Measurements from ENCODE around the gene UGGT2.
A peak's percentile ranks its signal among the peaks of the same experiment; 100 is the strongest.
"Not testable (repeated sequence)": the region's sequence is repeated elsewhere in the genome, so short reads cannot be mapped to it uniquely, and the experiment has no call there.

UGGT2 gene

GRCh38 chr13:96002322-96003131, 50.7 kb downstream of the UGGT2 start:
- no peak overlapping the region for H3K4me3 Mint-ChIP-seq
- peaks cover 20% of the 10 kb centered on the region for H3K9me3 Mint-ChIP-seq

DNA sequence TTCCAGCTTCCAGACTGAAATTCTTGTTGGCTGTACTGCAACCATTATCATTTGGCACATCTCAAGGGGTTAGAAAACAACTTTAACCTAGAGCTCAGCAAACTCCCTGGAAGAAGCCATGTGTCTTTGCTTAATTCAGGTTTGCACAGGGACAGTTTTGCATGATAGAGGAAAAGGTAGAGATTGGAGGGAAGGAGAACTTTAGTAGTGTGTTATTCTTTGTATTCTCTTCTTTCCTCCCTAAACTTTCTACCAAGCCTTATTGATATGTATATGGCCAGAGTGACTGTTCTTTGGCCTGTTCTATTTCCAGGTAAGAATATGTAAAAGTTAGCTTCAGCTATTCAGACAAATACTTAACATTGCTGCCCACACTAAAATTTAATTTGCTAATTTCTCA, 53.1 kb downstream of the UGGT2 start:
- Mint-ChIP-seq H3K4me3 (no peak overlapping the region), H3K36me3 (ENCODE audit: low read depth) (peaks cover 33% of the 10 kb centered on the region), H3K9me3 (no peaks in the 10 kb centered on the region), H3K4me1 (no peaks in the 10 kb centered on the region), H3K27me3 (ENCODE audit: low read depth, poor library complexity) (no peaks in the 10 kb centered on the region), H3K27ac (no peak overlapping the region)
- no peak for TF ChIP-seq CTCF (IDR thresholded peaks at IDR 0.05)
- no peak for DNase-seq

More at GRCh38 chr13:96002322-96003131, 50.7 kb downstream of the UGGT2 start:
- no peak for DNase-seq
- no peak for TF ChIP-seq CTCF (IDR thresholded peaks at IDR 0.05)
- no peaks in the 10 kb centered on the region for H3K27me3 Mint-ChIP-seq (ENCODE audit: low read depth, poor library complexity)
- no peaks in the 10 kb centered on the region for H3K4me1 Mint-ChIP-seq
- H3K36me3 Mint-ChIP-seq (ENCODE audit: low read depth) = peaks cover 42% of the 10 kb centered on the region
- H3K27ac Mint-ChIP-seq = no peak overlapping the region

- no peaks in the 10 kb centered on the region for H3K4me1 Mint-ChIP-seq
- H3K4me3 Mint-ChIP-seq = no peak overlapping the region
- peaks cover 12% of the 10 kb centered on the region for H3K36me3 Mint-ChIP-seq (ENCODE audit: low read depth)
- H3K27ac Mint-ChIP-seq = peak overlapping the region; percentile 12
- TF ChIP-seq CTCF (IDR thresholded peaks at IDR 0.05) = no peak
- no peaks in the 10 kb centered on the region for H3K9me3 Mint-ChIP-seq
- no peaks in the 10 kb centered on the region for H3K27me3 Mint-ChIP-seq (ENCODE audit: low read depth, poor library complexity)
- DNase-seq = no peak
Measured at GRCh38 chr13:95987841-95988240, 65.4 kb downstream of the UGGT2 start.

- no peak overlapping the region for H3K27ac Mint-ChIP-seq
- no peak for TF ChIP-seq CTCF (IDR thresholded peaks at IDR 0.05)
- H3K9me3 Mint-ChIP-seq = peaks cover 14% of the 10 kb centered on the region
- no peaks in the 10 kb centered on the region for H3K27me3 Mint-ChIP-seq (ENCODE audit: low read depth, poor library complexity)
- no peak overlapping the region for H3K4me3 Mint-ChIP-seq
- DNase-seq = no peak
- H3K36me3 Mint-ChIP-seq (ENCODE audit: low read depth) = peaks cover 29% of the 10 kb centered on the region
- no peaks in the 10 kb centered on the region for H3K4me1 Mint-ChIP-seq
Measured at GRCh38 chr13:95982144-95982543, 71.1 kb downstream of the UGGT2 start.

- H3K27ac Mint-ChIP-seq; DNase-seq; H3K27me3 Mint-ChIP-seq (ENCODE audit: low read depth, poor library complexity); H3K4me1 Mint-ChIP-seq; H3K4me3 Mint-ChIP-seq: not testable (repeated sequence)
- Mint-ChIP-seq H3K9me3 (peaks cover 20% of the 10 kb centered on the region), H3K36me3 (ENCODE audit: low read depth) (peaks cover 38% of the 10 kb centered on the region)
Measured at GRCh38 chr13:95972651-95973050, 80.5 kb downstream of the UGGT2 start.

GRCh38 chr13:95970878-95971277, 82.3 kb downstream of the UGGT2 start:
- Mint-ChIP-seq H3K4me1 (no peaks in the 10 kb centered on the region), H3K27me3 (ENCODE audit: low read depth, poor library complexity) (no peaks in the 10 kb centered on the region), H3K27ac (no peak overlapping the region), H3K4me3 (no peak overlapping the region), H3K36me3 (ENCODE audit: low read depth) (peaks cover 31% of the 10 kb centered on the region), H3K9me3 (peaks cover 9% of the 10 kb centered on the region)
- no peak for TF ChIP-seq CTCF (IDR thresholded peaks at IDR 0.05)
- no peak for DNase-seq
